Endothelial cell of umbilical vein (primary cell): ENCODE data around the gene FHIT. TPM values are rescaled to one million over a fixed set of nuclear protein-coding genes. Genes with fewer than 3 reads are reported as not detected.

Experiments used
- BruUV-seq: library from RNA; stranded (reverse); fragments of 400-500 nt; replicated peaks from 2 replicates; lab custom pipeline; 2021; lab: Mats Ljungman, UMichigan
- CTCF ChIA-PET: fragments of 300-600, 350-600 bp; sonication (Branson Sonifier 250); formaldehyde crosslinking; loops from one replicate; lab custom pipeline; 2021; ENCODE audit warnings: antibody characterized with exemption, inconsistent platforms; lab: Charles Lee
- POLR2A ChIA-PET: fragments of 300-600, 350-600 bp; sonication (Branson Sonifier 250); formaldehyde crosslinking; loops from one replicate; lab custom pipeline; 2021; ENCODE audit warnings: antibody characterized with exemption, inconsistent platforms; lab: Charles Lee
- DNase-seq: peaks from one replicate; pipeline ENCODE4 v3.0.0-alpha.2; 2011; ENCODE audit warnings: low read depth, low spot score
- FAIRE-seq: peaks from 2 replicates; lab custom pipeline; 2011; peaks lifted over from hg19 to GRCh38; lab: Jason Lieb, UNC
- H2AFZ ChIP-seq: 2 replicates; pipeline ENCODE4 v1.6.0; 2012; ENCODE audit warnings: low read depth, low read length, control low read depth, inconsistent platforms
- H3K27ac ChIP-seq: 2 replicates; pipeline ENCODE4 v1.5.1; 2011; ENCODE audit warnings: low read depth, mild to moderate bottlenecking, control low read depth, low read length, moderate library complexity; ENCODE audit not compliant: insufficient read depth
- H3K27me3 ChIP-seq, 2 experiments: 2 replicates each; pipeline versions ENCODE4 v1.6.0 to v1.6.1; 2011; ENCODE audit warnings: low read length in 2 of 2, mixed read lengths in 1 of 2; ENCODE audit not compliant: control insufficient read depth in 2 of 2, insufficient read depth in 2 of 2
- H3K36me3 ChIP-seq, 2 experiments: 2 replicates in 1 of 2; 3 replicates in 1 of 2; pipeline ENCODE4 v1.5.1; 2011; ENCODE audit warnings: low read length in 2 of 2, mild to moderate bottlenecking in 1 of 2, moderate library complexity in 1 of 2; ENCODE audit not compliant: control insufficient read depth in 2 of 2, insufficient read depth in 2 of 2; ENCODE audit errors: extremely low read depth in 1 of 2
- H3K4me1 ChIP-seq: 3 replicates; pipeline ENCODE4 v1.5.1; 2011; ENCODE audit warnings: mild to moderate bottlenecking, low read length; ENCODE audit not compliant: control insufficient read depth, insufficient read depth; ENCODE audit errors: extremely low read depth
- H3K4me2 ChIP-seq: 2 replicates; pipeline ENCODE4 v1.6.1; 2011; ENCODE audit warnings: low read length, control low read depth, mixed read lengths; ENCODE audit not compliant: insufficient read depth
- H3K4me3 ChIP-seq, 3 experiments: fragments of 200-600 bp in 1 of 3; sonication (generic), shearing (Covaris generic) in 1 of 3; replicated peaks in 1 of 3; 2 replicates each; pipeline ENCODE4 v1.5.1; 2011 to 2016; ENCODE audit warnings: control low read depth in 3 of 3, low read length in 3 of 3, mild to moderate bottlenecking in 2 of 3, inconsistent platforms in 1 of 3, low read depth in 1 of 3, moderate library complexity in 1 of 3; ENCODE audit not compliant: insufficient read depth in 1 of 3
- H3K79me2 ChIP-seq: 2 replicates; pipeline ENCODE4 v1.6.0; 2012; ENCODE audit warnings: low read length, inconsistent platforms; ENCODE audit not compliant: control insufficient read depth, insufficient read depth
- H3K9ac ChIP-seq: replicated peaks from 2 replicates; pipeline ENCODE3; 2011; ENCODE audit warnings: low read length, control low read depth; ENCODE audit not compliant: insufficient read depth; ENCODE audit errors: extremely low read depth
- H3K9me1 ChIP-seq: replicated peaks from 3 replicates; pipeline ENCODE4 v1.6.0; 2011; ENCODE audit warnings: mild to moderate bottlenecking, low read length; ENCODE audit not compliant: control insufficient read depth, insufficient read depth; ENCODE audit errors: extremely low read depth
- H3K9me3 ChIP-seq: replicated peaks from 2 replicates; pipeline ENCODE4 v1.5.1; 2012; ENCODE audit warnings: low read length, inconsistent platforms; ENCODE audit not compliant: control insufficient read depth, insufficient read depth
- H4K20me1 ChIP-seq: replicated peaks from 2 replicates; pipeline ENCODE3; 2011; ENCODE audit warnings: mild to moderate bottlenecking, low read length; ENCODE audit not compliant: control insufficient read depth, insufficient read depth; ENCODE audit errors: extremely low read depth
- CTCF ChIP-seq, 2 donors: IDR thresholded peaks; 1 replicate in 1 of 2; 2 replicates in 1 of 2; pipeline ENCODE4 v1.5.1; 2011; ENCODE audit warnings: low read length in 2 of 2, mild to moderate bottlenecking in 2 of 2, moderate library complexity in 2 of 2, control low read depth in 1 of 2, inconsistent platforms in 1 of 2, low read depth in 1 of 2; ENCODE audit not compliant: insufficient read depth in 1 of 2; ENCODE audit errors: extremely low read depth in 1 of 2
- EZH2 ChIP-seq: IDR thresholded peaks from 2 replicates; pipeline ENCODE4 v1.6.1; 2012; ENCODE audit warnings: borderline replicate concordance, low read depth, mild to moderate bottlenecking, moderate library complexity, low read length, inconsistent platforms; ENCODE audit not compliant: severe bottlenecking
- FOS ChIP-seq: IDR thresholded peaks from 2 replicates; pipeline ENCODE4 v1.6.1; 2011; ENCODE audit warnings: mild to moderate bottlenecking, low read length, moderate library complexity, borderline replicate concordance; ENCODE audit not compliant: insufficient read depth
- GATA2 ChIP-seq: IDR thresholded peaks from 2 replicates; pipeline ENCODE4 v1.7.0; 2011; ENCODE audit warnings: low read depth, mild to moderate bottlenecking, moderate library complexity, mixed read lengths, low read length; ENCODE audit not compliant: insufficient read length, insufficient read depth
- JUN ChIP-seq: IDR thresholded peaks from 2 replicates; pipeline ENCODE4 v1.6.1; 2011; ENCODE audit warnings: borderline replicate concordance, low read depth; ENCODE audit not compliant: insufficient read length, insufficient read depth
- MYC ChIP-seq: IDR thresholded peaks from one replicate; pipeline ENCODE4 v1.6.1; 2011; ENCODE audit warnings: mild to moderate bottlenecking, low read depth, low read length
- POLR2A ChIP-seq: IDR thresholded peaks from 2 replicates; pipeline ENCODE4 v1.6.1; 2012; ENCODE audit warnings: low read depth, mild to moderate bottlenecking, control low read depth, low read length
- POLR2AphosphoS5 ChIP-seq: IDR thresholded peaks from 2 replicates; pipeline ENCODE4 v1.6.1; 2012; ENCODE audit warnings: low read depth, mild to moderate bottlenecking, control low read depth, low read length, moderate library complexity; ENCODE audit not compliant: insufficient read depth
- dilution Hi-C: fragments of 300-500 bp; cut with MboI; formaldehyde crosslinking; loops from one replicate; pipeline ENCODE4 v1.15.0; 2019; ENCODE audit warnings: low sequenced_read_pairs; ENCODE audit not compliant: extremely low pct_ligation_motif_present
- intact Hi-C: fragments of 100-400 bp; cut with micrococcal nuclease; formaldehyde crosslinking; loops from one replicate; pipeline ENCODE4 v1.10.0; 2022
- polyA plus RNA-seq, 4 experiments: library from polyadenylated mRNA; depleted of rRNA in 3 of 4; stranded (reverse) in 3 of 4; unstranded in 1 of 4; fragments of >200 nt; gene quantifications; 2 replicates each; pipeline versions ENCODE4 v1.2.1 to v1.2.3, GENCODE V29; 2011 to 2012; ENCODE audit warnings: missing spikeins in 1 of 4
- total RNA-seq: library from RNA; stranded (reverse); gene quantifications from 2 replicates; pipeline ENCODE4 v1.2.3, GENCODE V29; 2021

The FHIT gene
- total and polyA plus RNA-seq, 2 donors (not counting 3 experiments of a cell fraction or from before 2014, with no cell fraction given) = 0.47 to 2.2 TPM

GRCh38 chr3:60024400-60024799 is 1226.9 kb downstream of the FHIT start:
- no peaks in the 10 kb centered on the region for H3K27me3 ChIP-seq
- no peaks in the 10 kb centered on the region for H3K36me3 ChIP-seq
- no peak for FAIRE-seq
- H3K4me2 ChIP-seq = no peak overlapping the region
- no peaks in the 10 kb centered on the region for H3K79me2 ChIP-seq
- no peaks in the 10 kb centered on the region for H4K20me1 ChIP-seq
- H3K4me1 ChIP-seq = no peaks in the 10 kb centered on the region
- ChIA-PET CTCF (no interaction called here), POLR2A (no interaction called here)
- no peak overlapping the region for H3K27ac ChIP-seq
- H2AFZ ChIP-seq = no peak overlapping the region
- dilution Hi-C loops (no loop called here), intact Hi-C loops (no loop called here)
- BruUV-seq = no TSS peak
- no peak overlapping the region for H3K4me3 ChIP-seq
- H3K9me3 ChIP-seq = no peaks in the 10 kb centered on the region
- TF ChIP-seq JUN = no peak
- TF ChIP-seq FOS = no peak
- no peak for TF ChIP-seq POLR2AphosphoS5
- no peak for TF ChIP-seq CTCF (IDR thresholded peaks at IDR 0.05; ENCODE audit: extremely low read depth in 1 of 2, insufficient read depth in 1 of 2, low read depth in 1 of 2, low read length in 2 of 2)
- no peak for TF ChIP-seq GATA2
- no peak for TF ChIP-seq MYC
- no peak for TF ChIP-seq POLR2A
- no peak overlapping the region for H3K9ac ChIP-seq
- no peaks in the 10 kb centered on the region for H3K9me1 ChIP-seq
- no peak for DNase-seq

GRCh38 chr3:60023189-60023588 is 1228.1 kb downstream of the FHIT start:
- Histone ChIP-seq H4K20me1 (no peaks in the 10 kb centered on the region), H2AFZ (no peak overlapping the region), H3K9me3 (no peaks in the 10 kb centered on the region), H3K27me3 (no peaks in the 10 kb centered on the region), H3K9me1 (no peaks in the 10 kb centered on the region), H3K4me1 (no peaks in the 10 kb centered on the region), H3K4me3 (no peak overlapping the region), H3K36me3 (no peaks in the 10 kb centered on the region), H3K27ac (no peak overlapping the region), H3K9ac (no peak overlapping the region), H3K4me2 (no peak overlapping the region), H3K79me2 (no peaks in the 10 kb centered on the region)
- CTCF ChIA-PET = no interaction called here
- POLR2A ChIA-PET = no interaction called here
- no peak for DNase-seq
- BruUV-seq = no TSS peak
- dilution Hi-C loops (no loop called here), intact Hi-C loops (no loop called here)
- no peak for TF ChIP-seq JUN
- no peak for TF ChIP-seq EZH2
- no peak for TF ChIP-seq MYC
- no peak for FAIRE-seq
